Measurements from ENCODE around the gene GUCY2D. TPM values are rescaled to one million over a fixed set of nuclear protein-coding genes. Genes with fewer than 3 reads are reported as not detected.
"Not testable (repeated sequence)": the region's sequence is repeated elsewhere in the genome, so short reads cannot be mapped to it uniquely, and the experiment has no call there.

The GUCY2D gene
- total RNA-seq, 2 donors from 2014 or later = 1.2 to 1.6 TPM

DNA sequence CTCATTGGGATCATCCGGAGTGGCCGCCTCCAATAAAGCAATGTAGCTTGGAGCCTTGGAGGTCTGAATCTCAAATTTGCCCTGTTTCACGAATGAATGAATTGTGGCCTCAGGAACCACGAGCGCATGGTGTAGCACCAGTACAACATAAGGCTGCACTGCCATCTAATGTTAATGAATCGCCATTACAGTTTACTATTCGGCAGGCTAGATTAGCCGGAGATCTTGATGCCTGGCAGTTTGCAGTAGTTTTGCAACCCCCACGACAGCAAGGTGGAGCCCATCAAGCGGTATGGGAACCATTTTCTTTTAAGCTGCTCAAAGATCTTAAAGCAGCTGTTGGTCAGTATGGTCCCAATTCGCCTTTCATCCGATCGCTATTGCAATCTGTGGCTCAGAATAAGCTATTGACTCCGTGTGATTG is 55.3 kb downstream of the GUCY2D start:
- Mint-ChIP-seq H3K27ac (no peak overlapping the region), H3K9me3 (no peaks in the 10 kb centered on the region), H3K4me3 (no peak overlapping the region), H3K4me1 (peaks cover 37% of the 10 kb centered on the region), H3K27me3 (ENCODE audit: insufficient read depth) (peaks cover 49% of the 10 kb centered on the region), H3K36me3 (ENCODE audit: low read depth) (no peaks in the 10 kb centered on the region)
- Histone ChIP-seq H3K36me3 (ENCODE audit: control insufficient read depth, insufficient read depth, low read length) (no peaks in the 10 kb centered on the region), H3K27me3 (ENCODE audit: control insufficient read depth, insufficient read depth, low read length, poor library complexity, severe bottlenecking) (peaks cover 21% of the 10 kb centered on the region), H3K4me1 (ENCODE audit: control insufficient read depth, insufficient read depth, low read length) (peaks cover 7% of the 10 kb centered on the region), H3K27ac (ENCODE audit: low read depth, low read length) (no peak overlapping the region), H3K4me3 (ENCODE audit: low read length) (no peak overlapping the region), H3K9me3 (ENCODE audit: control insufficient read depth, low read length) (no peaks in the 10 kb centered on the region), H3K9ac (ENCODE audit: extremely low read depth, low read length, poor library complexity, severe bottlenecking) (no peak overlapping the region)
- WGBS, 2 experiments (ENCODE audit: insufficient coverage in 1 of 2, insufficient read length in 1 of 2) = 18 to 26% methylated on average over 14 of the region's 14 CpGs
- TF ChIP-seq, protein P1, sequence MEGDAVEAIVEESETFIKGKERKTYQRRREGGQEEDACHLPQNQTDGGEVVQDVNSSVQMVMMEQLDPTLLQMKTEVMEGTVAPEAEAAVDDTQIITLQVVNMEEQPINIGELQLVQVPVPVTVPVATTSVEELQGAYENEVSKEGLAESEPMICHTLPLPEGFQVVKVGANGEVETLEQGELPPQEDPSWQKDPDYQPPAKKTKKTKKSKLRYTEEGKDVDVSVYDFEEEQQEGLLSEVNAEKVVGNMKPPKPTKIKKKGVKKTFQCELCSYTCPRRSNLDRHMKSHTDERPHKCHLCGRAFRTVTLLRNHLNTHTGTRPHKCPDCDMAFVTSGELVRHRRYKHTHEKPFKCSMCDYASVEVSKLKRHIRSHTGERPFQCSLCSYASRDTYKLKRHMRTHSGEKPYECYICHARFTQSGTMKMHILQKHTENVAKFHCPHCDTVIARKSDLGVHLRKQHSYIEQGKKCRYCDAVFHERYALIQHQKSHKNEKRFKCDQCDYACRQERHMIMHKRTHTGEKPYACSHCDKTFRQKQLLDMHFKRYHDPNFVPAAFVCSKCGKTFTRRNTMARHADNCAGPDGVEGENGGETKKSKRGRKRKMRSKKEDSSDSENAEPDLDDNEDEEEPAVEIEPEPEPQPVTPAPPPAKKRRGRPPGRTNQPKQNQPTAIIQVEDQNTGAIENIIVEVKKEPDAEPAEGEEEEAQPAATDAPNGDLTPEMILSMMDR (conservative IDR thresholded peaks at IDR 0.05) = peak; percentile 84
- peak; percentile 90 for DNase-seq

DNA sequence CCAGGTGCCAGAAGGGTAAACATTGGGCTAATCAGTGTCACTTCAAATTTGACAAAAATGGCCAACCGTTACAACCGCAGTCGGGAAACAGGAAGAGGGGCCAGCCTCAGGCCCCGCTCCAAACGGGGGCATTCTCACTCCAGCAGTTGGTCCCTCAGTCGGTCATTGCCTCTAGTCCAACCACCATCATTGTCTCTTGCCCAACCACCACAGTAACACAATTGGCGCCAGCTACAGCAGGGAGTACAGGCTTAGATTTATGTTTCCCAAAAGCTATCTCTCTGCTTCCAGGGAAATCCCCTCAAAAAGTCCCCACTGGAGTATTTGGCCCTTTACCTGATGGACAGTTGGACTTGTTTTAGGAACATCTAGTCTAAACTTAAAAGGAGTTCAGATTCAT is 56.7 kb downstream of the GUCY2D start:
- 90% methylated on average over 6 to 7 of the region's 7 CpGs for WGBS, 2 experiments (ENCODE audit: insufficient coverage in 1 of 2, insufficient read length in 1 of 2)
- Mint-ChIP-seq H3K27me3 (ENCODE audit: insufficient read depth) (peaks cover 50% of the 10 kb centered on the region), H3K4me3 (no peak overlapping the region), H3K36me3 (ENCODE audit: low read depth) (no peaks in the 10 kb centered on the region), H3K27ac (no peak overlapping the region), H3K9me3 (no peaks in the 10 kb centered on the region), H3K4me1 (peaks cover 43% of the 10 kb centered on the region)
- H3K9ac ChIP-seq (ENCODE audit: extremely low read depth, low read length, poor library complexity, severe bottlenecking) = no peak overlapping the region
- H3K4me3 ChIP-seq (ENCODE audit: low read length) = no peak overlapping the region
- peaks cover 30% of the 10 kb centered on the region for H3K27me3 ChIP-seq (ENCODE audit: control insufficient read depth, insufficient read depth, low read length, poor library complexity, severe bottlenecking)
- H3K4me1 ChIP-seq (ENCODE audit: control insufficient read depth, insufficient read depth, low read length) = peaks cover 7% of the 10 kb centered on the region
- DNase-seq = no peak
- H3K9me3 ChIP-seq (ENCODE audit: control insufficient read depth, low read length) = no peaks in the 10 kb centered on the region
- H3K36me3 ChIP-seq (ENCODE audit: control insufficient read depth, insufficient read depth, low read length) = no peaks in the 10 kb centered on the region
- TF ChIP-seq, protein P1 (conservative IDR thresholded peaks at IDR 0.05) = no peak
- no peak overlapping the region for H3K27ac ChIP-seq (ENCODE audit: low read depth, low read length)

DNA sequence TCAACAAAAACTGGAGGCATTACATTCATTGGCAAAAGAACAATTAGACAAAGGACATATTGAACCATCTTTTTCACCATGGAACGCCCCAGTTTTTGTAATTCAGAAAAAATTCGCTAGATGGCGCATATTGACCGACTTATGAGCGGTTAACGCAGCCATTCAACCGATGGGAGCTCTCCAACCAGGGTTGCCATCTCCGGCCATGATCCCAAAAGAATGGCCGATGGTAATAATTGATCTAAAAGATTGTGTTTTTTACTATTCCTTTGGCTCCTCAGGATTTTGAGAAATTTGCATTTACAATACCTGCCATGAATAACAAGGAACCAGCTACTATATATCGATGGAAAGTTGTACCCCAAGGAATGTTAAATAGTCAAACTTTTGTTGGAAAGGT is 57.9 kb downstream of the GUCY2D start:
- peaks cover 7% of the 10 kb centered on the region for H3K4me1 ChIP-seq (ENCODE audit: control insufficient read depth, insufficient read depth, low read length)
- H3K27ac Mint-ChIP-seq = no peak overlapping the region
- peaks cover 39% of the 10 kb centered on the region for H3K27me3 Mint-ChIP-seq (ENCODE audit: insufficient read depth)
- H3K27ac ChIP-seq (ENCODE audit: low read depth, low read length) = no peak overlapping the region
- no peaks in the 10 kb centered on the region for H3K9me3 ChIP-seq (ENCODE audit: control insufficient read depth, low read length)
- peaks cover 45% of the 10 kb centered on the region for H3K4me1 Mint-ChIP-seq
- H3K27me3 ChIP-seq (ENCODE audit: control insufficient read depth, insufficient read depth, low read length, poor library complexity, severe bottlenecking) = peaks cover 30% of the 10 kb centered on the region
- no peaks in the 10 kb centered on the region for H3K9me3 Mint-ChIP-seq
- TF ChIP-seq, protein P1 (conservative IDR thresholded peaks at IDR 0.05) = peak; percentile 86
- no peak overlapping the region for H3K4me3 Mint-ChIP-seq
- WGBS, 2 experiments (ENCODE audit: insufficient coverage in 1 of 2, insufficient read length in 1 of 2) = 13 to 17% methylated on average over 10 of the region's 10 CpGs
- no peak overlapping the region for H3K4me3 ChIP-seq (ENCODE audit: low read length)
- DNase-seq = peak; percentile 90
- no peaks in the 10 kb centered on the region for H3K36me3 Mint-ChIP-seq (ENCODE audit: low read depth)
- H3K36me3 ChIP-seq (ENCODE audit: control insufficient read depth, insufficient read depth, low read length) = no peaks in the 10 kb centered on the region
- no peak overlapping the region for H3K9ac ChIP-seq (ENCODE audit: extremely low read depth, low read length, poor library complexity, severe bottlenecking)

DNA sequence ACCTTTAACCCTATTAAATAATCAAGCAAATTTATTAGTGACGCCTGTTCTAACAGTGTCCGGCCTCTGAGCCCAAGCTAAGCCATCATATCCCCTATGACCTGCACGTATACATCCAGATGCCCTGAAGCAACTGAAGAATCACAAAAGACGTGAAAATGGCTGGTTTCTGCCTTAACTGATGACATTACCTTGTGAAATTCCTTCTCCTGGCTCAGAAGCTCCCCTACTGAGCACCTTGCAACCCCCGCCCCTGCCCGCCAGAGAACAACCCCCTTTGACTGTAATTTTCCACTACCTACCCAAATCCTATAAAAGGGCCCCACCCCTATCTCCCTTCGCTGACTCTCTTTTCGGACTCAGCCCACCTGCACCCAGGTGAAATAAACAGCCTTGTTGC is 59.4 kb downstream of the GUCY2D start:
- not testable (repeated sequence) for H3K27ac ChIP-seq (ENCODE audit: low read depth, low read length); H3K9me3 Mint-ChIP-seq; H3K36me3 ChIP-seq (ENCODE audit: control insufficient read depth, insufficient read depth, low read length); H3K4me1 ChIP-seq (ENCODE audit: control insufficient read depth, insufficient read depth, low read length); H3K9ac ChIP-seq (ENCODE audit: extremely low read depth, low read length, poor library complexity, severe bottlenecking); H3K9me3 ChIP-seq (ENCODE audit: control insufficient read depth, low read length); H3K36me3 Mint-ChIP-seq (ENCODE audit: low read depth)
- Histone ChIP-seq H3K4me3 (ENCODE audit: low read length) (peak overlapping the region; percentile 77), H3K27me3 (ENCODE audit: control insufficient read depth, insufficient read depth, low read length, poor library complexity, severe bottlenecking) (peaks cover 35% of the 10 kb centered on the region)
- peak; percentile 78 for DNase-seq
- H3K4me1 Mint-ChIP-seq = peaks cover 36% of the 10 kb centered on the region
- H3K4me3 Mint-ChIP-seq = peak overlapping the region; percentile 69
- peak overlapping the region; percentile 78 for H3K27ac Mint-ChIP-seq
- WGBS, 2 experiments (ENCODE audit: insufficient coverage in 1 of 2, insufficient read length in 1 of 2) = 11 to 31% methylated on average over 4 to 8 of the region's 8 CpGs
- H3K27me3 Mint-ChIP-seq (ENCODE audit: insufficient read depth) = peaks cover 28% of the 10 kb centered on the region

All from endodermal cell (in vitro differentiated cells).